Neural progenitor cell (in vitro differentiated cells): Measurements from ENCODE around the gene PANX1. TPM values are rescaled to one million over a fixed set of nuclear protein-coding genes. Genes with fewer than 3 reads are reported as not detected.

ENCODE experiments used
- DNase-seq: peaks from one replicate; pipeline ENCODE4 v3.0.0-alpha.2; 2016; ENCODE audit warnings: low spot score
- H2AFZ ChIP-seq: fragments of 200-600 bp; sonication (generic); replicated peaks from 2 replicates; pipeline ENCODE4 v1.6.1; 2016; ENCODE audit warnings: antibody characterized with exemption
- H3F3A ChIP-seq: fragments of 200-600 bp; sonication (generic); 2 replicates; pipeline ENCODE4 v1.6.1; 2016; ENCODE audit warnings: antibody characterized with exemption, low read depth
- H3K27ac ChIP-seq: fragments of 200-600 bp; sonication (generic); 2 replicates; pipeline ENCODE4 v1.5.1; 2016; ENCODE audit warnings: mild to moderate bottlenecking
- H3K27me3 ChIP-seq: fragments of 200-600 bp; sonication (generic); 2 replicates; pipeline ENCODE4 v1.6.1; 2016; ENCODE audit warnings: mild to moderate bottlenecking, moderate library complexity
- H3K36me3 ChIP-seq: fragments of 200-600 bp; sonication (generic); 2 replicates; pipeline ENCODE4 v1.5.1; 2016
- H3K4me1 ChIP-seq: fragments of 200-600 bp; sonication (generic); 2 replicates; pipeline ENCODE4 v1.6.1; 2016; ENCODE audit warnings: mixed run types
- H3K4me2 ChIP-seq: fragments of 200-600 bp; sonication (generic); 2 replicates; pipeline ENCODE4 v1.6.1; 2016
- H3K4me3 ChIP-seq: fragments of 200-600 bp; sonication (generic); 2 replicates; pipeline ENCODE4 v1.5.1; 2016
- H3K79me2 ChIP-seq: fragments of 200-600 bp; sonication (generic); 2 replicates; pipeline ENCODE4 v1.6.1; 2016; ENCODE audit warnings: low read depth
- H3K9ac ChIP-seq: fragments of 200-600 bp; sonication (generic); 2 replicates; pipeline ENCODE4 v1.6.1; 2016
- H3K9me3 ChIP-seq: fragments of 200-600 bp; sonication (generic); 2 replicates; pipeline ENCODE4 v1.5.1; 2016; ENCODE audit warnings: low read depth
- H4K20me1 ChIP-seq: fragments of 200-600 bp; sonication (generic); 2 replicates; pipeline ENCODE4 v1.6.1; 2016; ENCODE audit warnings: low read depth
- H3K27ac Mint-ChIP-seq: 3 replicates; pipeline ENCODE4 v1.8.0; 2021; ENCODE audit warnings: mixed read lengths
- H3K27me3 Mint-ChIP-seq: 2 replicates; pipeline ENCODE4 v1.8.0; 2022; ENCODE audit warnings: low read depth, mild to moderate bottlenecking, inconsistent platforms, moderate library complexity, mixed read lengths; ENCODE audit not compliant: insufficient read depth
- H3K36me3 Mint-ChIP-seq: 3 replicates; pipeline ENCODE4 v1.8.0; 2021; ENCODE audit warnings: mixed read lengths
- H3K4me1 Mint-ChIP-seq: 3 replicates; pipeline ENCODE4 v1.8.0; 2021; ENCODE audit warnings: mixed read lengths
- H3K4me3 Mint-ChIP-seq: 3 replicates; pipeline ENCODE4 v1.8.0; 2021; ENCODE audit warnings: mild to moderate bottlenecking, moderate library complexity, mixed read lengths
- H3K9me3 Mint-ChIP-seq: 3 replicates; pipeline ENCODE4 v1.8.0; 2020; ENCODE audit warnings: mixed read lengths
- EZH2 ChIP-seq: fragments of 200-600 bp; sonication (generic); IDR thresholded peaks from 2 replicates; pipeline ENCODE4 v1.6.1; 2017; ENCODE audit warnings: antibody characterized with exemption, mild to moderate bottlenecking, moderate library complexity
- EZH2phosphoT487 ChIP-seq: fragments of 200-600 bp; sonication (generic); IDR thresholded peaks from 2 replicates; pipeline ENCODE4 v1.6.1; 2017; ENCODE audit warnings: antibody characterized with exemption
- total RNA-seq: library from RNA; depleted of rRNA; stranded (reverse); fragments of >200 nt; gene quantifications from 2 replicates; pipeline ENCODE4 v1.2.3, GENCODE V29; 2015; ENCODE audit warnings: low replicate concordance
- TF ChIP-seq, protein P1 (sequence below): fragments of 200-600 bp; sonication (generic); IDR thresholded peaks from 2 replicates; pipeline ENCODE4 v1.5.1; 2017; ENCODE audit warnings: antibody characterized with exemption, mild to moderate bottlenecking

The PANX1 gene
- total RNA-seq, 1 donor from 2014 or later = 26.4 TPM

DNA sequence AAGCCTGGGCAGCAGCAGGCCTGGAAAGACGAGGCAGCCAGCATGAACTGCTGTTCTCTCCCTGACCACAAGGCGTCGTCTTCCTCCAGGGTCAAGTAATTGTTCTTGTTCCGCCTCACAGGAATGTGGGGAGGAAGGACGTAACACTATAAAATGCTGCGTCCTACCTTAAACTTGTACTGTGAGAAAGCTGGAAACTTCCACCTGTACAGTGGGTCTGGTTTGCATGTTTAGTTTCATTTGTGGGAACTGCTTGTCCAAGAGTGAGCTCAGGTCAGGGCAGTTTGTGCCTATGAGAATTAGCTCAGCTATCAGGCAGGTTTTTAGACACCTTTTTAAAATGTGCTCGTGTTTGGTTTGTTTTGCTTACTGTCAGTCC lies 55.2 kb downstream of the PANX1 start:
- no peak for TF ChIP-seq EZH2
- no peak for TF ChIP-seq EZH2phosphoT487
- TF ChIP-seq, protein P1, sequence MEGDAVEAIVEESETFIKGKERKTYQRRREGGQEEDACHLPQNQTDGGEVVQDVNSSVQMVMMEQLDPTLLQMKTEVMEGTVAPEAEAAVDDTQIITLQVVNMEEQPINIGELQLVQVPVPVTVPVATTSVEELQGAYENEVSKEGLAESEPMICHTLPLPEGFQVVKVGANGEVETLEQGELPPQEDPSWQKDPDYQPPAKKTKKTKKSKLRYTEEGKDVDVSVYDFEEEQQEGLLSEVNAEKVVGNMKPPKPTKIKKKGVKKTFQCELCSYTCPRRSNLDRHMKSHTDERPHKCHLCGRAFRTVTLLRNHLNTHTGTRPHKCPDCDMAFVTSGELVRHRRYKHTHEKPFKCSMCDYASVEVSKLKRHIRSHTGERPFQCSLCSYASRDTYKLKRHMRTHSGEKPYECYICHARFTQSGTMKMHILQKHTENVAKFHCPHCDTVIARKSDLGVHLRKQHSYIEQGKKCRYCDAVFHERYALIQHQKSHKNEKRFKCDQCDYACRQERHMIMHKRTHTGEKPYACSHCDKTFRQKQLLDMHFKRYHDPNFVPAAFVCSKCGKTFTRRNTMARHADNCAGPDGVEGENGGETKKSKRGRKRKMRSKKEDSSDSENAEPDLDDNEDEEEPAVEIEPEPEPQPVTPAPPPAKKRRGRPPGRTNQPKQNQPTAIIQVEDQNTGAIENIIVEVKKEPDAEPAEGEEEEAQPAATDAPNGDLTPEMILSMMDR = peak; percentile 90

DNA sequence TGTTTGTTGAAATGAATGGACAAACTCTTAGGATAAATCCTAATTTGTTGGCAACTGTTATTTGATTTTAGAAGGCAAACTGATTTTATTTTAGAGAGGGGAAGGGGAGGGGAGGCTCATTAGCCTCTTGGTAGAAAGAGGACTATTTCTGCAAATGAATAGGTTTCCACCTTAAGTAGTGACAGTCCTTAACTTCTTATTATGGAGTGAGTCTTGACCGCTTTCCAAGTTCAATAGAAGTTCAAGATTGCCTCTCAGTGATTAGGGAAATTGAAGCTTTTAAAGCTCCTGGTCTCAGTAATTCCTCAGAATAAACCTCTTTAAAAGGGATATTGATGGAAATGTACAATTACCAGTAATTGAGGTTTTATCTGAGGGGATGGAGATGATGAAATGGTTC lies 55.7 kb downstream of the PANX1 start:
- no peak overlapping the region for H3K27ac ChIP-seq
- H3K4me1 Mint-ChIP-seq = peaks cover 9% of the 10 kb centered on the region

More for the DNA sequence above, 55.2 kb downstream of the PANX1 start:
- no peak overlapping the region for H3K27ac ChIP-seq
- peak; percentile 73 for DNase-seq
- H3K4me1 Mint-ChIP-seq = peaks cover 9% of the 10 kb centered on the region
- no peak overlapping the region for H3K9ac ChIP-seq
- no peak overlapping the region for H3K27ac Mint-ChIP-seq
- H3K9me3 ChIP-seq = no peaks in the 10 kb centered on the region
- H2AFZ ChIP-seq = no peak overlapping the region
- H3K9me3 Mint-ChIP-seq = no peaks in the 10 kb centered on the region
- no peaks in the 10 kb centered on the region for H3K27me3 ChIP-seq
- peaks cover 30% of the 10 kb centered on the region for H3K36me3 Mint-ChIP-seq
- H3K36me3 ChIP-seq = peaks cover 22% of the 10 kb centered on the region
- H3K4me1 ChIP-seq = peaks cover 4% of the 10 kb centered on the region
- no peaks in the 10 kb centered on the region for H3K27me3 Mint-ChIP-seq
- H3K79me2 ChIP-seq = peaks cover 10% of the 10 kb centered on the region
- H3K4me2 ChIP-seq = no peak overlapping the region
- H3K4me3 Mint-ChIP-seq = no peak overlapping the region
- H4K20me1 ChIP-seq = no peaks in the 10 kb centered on the region
- H3K4me3 ChIP-seq = no peak overlapping the region
- no peaks in the 10 kb centered on the region for H3F3A ChIP-seq

GRCh38 chr11:94184846-94185245 lies 56.2 kb downstream of the PANX1 start:
- Mint-ChIP-seq H3K9me3 (no peaks in the 10 kb centered on the region), H3K4me3 (no peak overlapping the region), H3K4me1 (peaks cover 9% of the 10 kb centered on the region), H3K27me3 (no peaks in the 10 kb centered on the region), H3K27ac (no peak overlapping the region), H3K36me3 (peaks cover 23% of the 10 kb centered on the region)
- Histone ChIP-seq H3K27me3 (no peaks in the 10 kb centered on the region), H3K4me2 (no peak overlapping the region), H3K4me3 (no peak overlapping the region), H3F3A (no peaks in the 10 kb centered on the region), H3K9me3 (no peaks in the 10 kb centered on the region), H2AFZ (no peak overlapping the region), H3K27ac (no peak overlapping the region), H3K4me1 (peaks cover 4% of the 10 kb centered on the region), H3K9ac (no peak overlapping the region), H3K36me3 (peaks cover 22% of the 10 kb centered on the region), H3K79me2 (peaks cover 10% of the 10 kb centered on the region), H4K20me1 (no peaks in the 10 kb centered on the region)
- no peak for DNase-seq
- TF ChIP-seq, protein P1 = no peak
- no peak for TF ChIP-seq EZH2
- no peak for TF ChIP-seq EZH2phosphoT487

More for the DNA sequence above, 55.7 kb downstream of the PANX1 start:
- H3K4me3 ChIP-seq = no peak overlapping the region
- DNase-seq = no peak
- H3K27me3 ChIP-seq = no peaks in the 10 kb centered on the region
- peaks cover 4% of the 10 kb centered on the region for H3K4me1 ChIP-seq
- Mint-ChIP-seq H3K4me3 (no peak overlapping the region), H3K27ac (no peak overlapping the region), H3K27me3 (no peaks in the 10 kb centered on the region), H3K36me3 (peaks cover 27% of the 10 kb centered on the region), H3K9me3 (no peaks in the 10 kb centered on the region)
- H3K9me3 ChIP-seq = no peaks in the 10 kb centered on the region
- TF ChIP-seq EZH2phosphoT487 (no peak), EZH2 (no peak)
- TF ChIP-seq, protein P1 = no peak
- no peak overlapping the region for H2AFZ ChIP-seq
- peaks cover 22% of the 10 kb centered on the region for H3K36me3 ChIP-seq
- no peaks in the 10 kb centered on the region for H3F3A ChIP-seq
- H4K20me1 ChIP-seq = no peaks in the 10 kb centered on the region
- no peak overlapping the region for H3K9ac ChIP-seq
- no peak overlapping the region for H3K4me2 ChIP-seq
- H3K79me2 ChIP-seq = peaks cover 10% of the 10 kb centered on the region
